Stimulated activated CD8-positive, alpha-beta memory T cell treated with anti-CD3 and anti-CD28 coated beads, Interleukin-4, amount 100 ng/mL, for 1 hour (primary cell): ENCODE measurements around the gene MYO3B.

Experiments used
- DNase-seq, 2 donors: peaks; one replicate each; pipeline ENCODE4 v3.0.0-alpha.2; 2020; ENCODE audit warnings: low read depth in 2 of 2, low spot score in 1 of 2

Gene MYO3B

DNA sequence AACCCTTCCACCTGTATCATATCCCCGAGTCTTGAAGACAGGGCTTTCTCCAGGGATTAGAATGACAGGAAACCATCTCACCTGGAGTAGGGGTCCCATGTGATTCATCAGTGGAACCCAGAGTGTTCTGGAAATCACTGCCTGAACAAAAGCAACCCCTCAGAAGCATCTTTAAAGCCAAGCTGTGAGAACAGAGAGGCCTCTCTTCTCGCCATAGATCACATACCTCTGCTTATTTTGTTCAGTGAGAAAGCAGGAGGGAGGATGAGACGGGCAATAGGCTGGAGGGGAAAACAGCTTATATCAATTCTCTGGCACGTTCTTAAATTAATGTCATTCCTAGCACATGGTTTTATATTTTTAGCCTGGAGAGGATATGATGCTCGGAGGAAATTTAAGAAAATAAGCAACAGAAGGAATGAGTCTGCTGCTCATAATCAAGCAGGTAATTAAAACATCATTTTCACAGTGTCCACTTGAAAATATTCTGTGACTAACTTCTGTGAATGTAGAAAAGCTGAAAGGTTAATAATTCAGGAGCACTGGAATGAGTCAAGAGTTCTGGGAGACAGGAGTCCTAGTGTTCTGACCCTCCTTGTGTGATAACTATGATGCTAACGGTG lies 323.6 kb downstream of the MYO3B start:
- DNase-seq: no peak

DNA sequence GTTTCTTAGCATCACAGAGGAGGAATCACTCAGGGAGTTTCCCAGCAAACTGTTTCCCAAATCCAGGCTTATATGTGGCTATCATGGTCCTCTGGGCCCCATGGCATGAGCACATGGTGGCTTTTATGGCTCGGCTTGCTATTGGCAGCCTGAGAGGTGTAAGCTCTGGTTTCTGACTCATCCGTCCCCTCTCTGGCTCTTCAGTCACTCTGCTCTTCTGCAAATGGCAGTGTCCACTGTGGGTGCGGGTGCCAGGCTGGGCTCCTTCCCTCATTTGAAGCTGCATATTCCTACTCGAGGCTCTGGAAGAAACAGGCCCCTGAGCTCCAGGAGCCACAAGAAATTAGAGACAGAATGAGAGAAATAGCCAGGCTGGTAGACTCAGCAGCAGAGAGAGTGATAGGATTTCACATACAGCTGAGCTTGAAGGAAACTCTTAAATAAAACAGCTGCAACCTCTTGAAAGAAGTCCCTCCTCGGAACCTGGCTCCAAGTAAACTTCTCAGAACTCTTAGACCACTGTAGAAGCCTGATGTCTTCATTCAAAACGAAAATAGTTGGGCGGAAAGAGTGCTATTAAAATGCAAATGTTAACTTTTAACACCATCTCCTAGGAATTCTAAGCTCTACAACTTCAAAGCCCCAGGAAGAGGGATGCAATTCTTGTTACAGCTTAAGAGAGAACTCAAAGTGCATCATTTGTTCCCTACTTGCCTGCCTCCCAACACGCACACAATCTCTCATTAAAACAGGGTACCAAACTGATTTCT lies 324.6 kb downstream of the MYO3B start:
- DNase-seq: no peak

DNA sequence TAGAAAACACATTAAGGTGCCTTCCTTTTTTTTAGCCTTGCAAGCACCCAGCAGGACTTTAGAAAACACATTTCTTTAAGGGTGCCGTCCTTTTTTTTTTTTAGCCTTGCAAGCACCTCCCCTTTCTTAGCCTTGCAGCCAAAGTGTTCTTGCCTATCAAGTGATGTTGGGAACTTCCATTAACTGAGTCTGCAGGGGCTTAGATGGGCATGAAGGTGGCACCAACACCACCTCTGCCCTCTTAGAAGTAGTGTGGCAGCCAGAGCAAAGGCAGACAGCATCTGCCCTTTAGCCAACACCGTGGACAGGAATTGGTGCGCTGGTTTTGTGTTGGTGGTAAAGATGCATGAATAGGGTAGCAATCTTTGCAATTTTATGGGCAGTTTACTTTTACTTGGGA lies 325.6 kb downstream of the MYO3B start:
- DNase-seq: no peak

DNA sequence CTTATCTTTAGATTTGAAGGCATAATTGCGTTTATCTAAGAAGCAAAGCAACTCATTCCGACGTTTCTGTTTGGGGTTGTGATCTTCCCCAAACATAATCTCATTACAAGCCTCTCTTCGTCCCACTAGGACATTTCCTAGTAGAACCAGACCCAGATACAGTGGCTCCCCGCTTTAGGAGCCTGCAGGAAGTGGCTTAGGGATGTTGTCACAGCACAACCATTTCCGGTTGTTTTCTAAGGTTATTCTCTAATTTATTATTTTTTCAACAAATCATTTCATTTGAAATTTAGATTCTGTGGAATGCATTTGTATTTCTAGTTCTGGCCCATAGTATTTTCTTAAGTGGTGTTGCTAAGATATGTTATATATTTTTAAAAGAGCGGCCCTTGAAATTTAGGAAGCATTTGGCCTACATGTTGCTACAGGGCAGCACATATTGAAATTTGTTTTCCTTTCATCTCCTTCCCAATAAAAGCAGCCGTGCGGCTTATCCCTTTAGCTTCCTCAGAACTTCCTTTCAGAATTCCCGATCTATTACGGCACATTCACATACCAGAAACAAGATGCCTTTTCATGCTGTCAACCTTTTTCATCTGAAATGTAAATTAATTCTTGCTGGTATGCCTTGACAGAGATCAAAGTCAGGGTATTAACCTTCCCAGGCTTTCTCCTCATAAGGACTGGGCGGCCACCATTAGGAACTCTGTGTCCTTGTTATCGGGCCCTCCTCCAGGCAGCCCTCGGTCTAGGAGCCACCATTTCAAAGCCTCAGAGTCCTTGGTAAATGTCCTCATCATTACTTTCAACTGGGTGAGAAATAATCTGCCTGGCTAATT lies 326.2 kb downstream of the MYO3B start:
- DNase-seq: no peak

DNA sequence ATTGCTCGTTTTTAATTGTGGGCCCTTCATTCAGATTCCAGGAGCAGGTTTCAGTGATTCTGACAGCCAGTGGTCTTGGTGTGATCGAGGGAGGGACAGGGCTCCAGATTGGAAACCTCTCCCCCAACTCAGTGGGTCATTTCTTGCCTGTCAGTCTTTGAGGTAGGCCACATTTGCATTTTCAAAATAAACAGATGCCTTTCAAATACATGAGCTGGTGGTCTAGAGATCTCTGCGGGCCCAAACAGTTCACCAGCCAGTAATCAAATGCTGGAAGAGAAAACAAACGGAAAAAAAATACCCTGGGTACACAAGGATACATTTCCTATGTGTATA lies 326.8 kb downstream of the MYO3B start:
- DNase-seq: no peak

DNA sequence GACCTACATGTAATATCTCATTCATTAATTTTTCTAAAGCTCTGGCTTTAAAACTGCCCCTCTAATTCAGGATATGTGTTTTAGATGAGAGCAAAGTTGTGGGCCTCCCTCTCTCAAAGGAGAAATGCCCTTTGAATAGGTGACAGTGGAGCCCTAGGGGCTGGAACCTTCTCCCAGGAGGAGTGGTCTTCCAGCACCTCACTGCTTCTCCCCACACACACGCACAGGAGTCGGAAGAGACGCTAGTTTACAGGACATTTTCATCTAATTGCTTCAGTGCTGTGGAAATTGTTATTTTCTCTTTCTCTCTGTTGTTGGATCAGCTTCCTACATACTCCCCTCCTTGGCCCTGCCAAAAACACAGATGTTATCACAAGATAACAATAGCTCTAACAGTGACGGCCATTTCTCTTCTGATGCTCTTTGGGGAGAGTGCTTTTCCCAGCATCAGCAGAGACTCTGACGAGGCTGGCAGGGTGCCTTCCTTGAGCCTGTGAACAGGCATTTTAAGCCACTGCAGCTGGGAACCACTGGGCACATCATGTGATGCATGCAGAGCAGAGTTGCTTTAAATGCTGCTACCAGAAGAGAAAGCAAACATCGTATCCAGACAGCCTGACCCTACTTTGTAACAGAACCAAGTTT lies 327.8 kb downstream of the MYO3B start:
- no peak for DNase-seq

DNA sequence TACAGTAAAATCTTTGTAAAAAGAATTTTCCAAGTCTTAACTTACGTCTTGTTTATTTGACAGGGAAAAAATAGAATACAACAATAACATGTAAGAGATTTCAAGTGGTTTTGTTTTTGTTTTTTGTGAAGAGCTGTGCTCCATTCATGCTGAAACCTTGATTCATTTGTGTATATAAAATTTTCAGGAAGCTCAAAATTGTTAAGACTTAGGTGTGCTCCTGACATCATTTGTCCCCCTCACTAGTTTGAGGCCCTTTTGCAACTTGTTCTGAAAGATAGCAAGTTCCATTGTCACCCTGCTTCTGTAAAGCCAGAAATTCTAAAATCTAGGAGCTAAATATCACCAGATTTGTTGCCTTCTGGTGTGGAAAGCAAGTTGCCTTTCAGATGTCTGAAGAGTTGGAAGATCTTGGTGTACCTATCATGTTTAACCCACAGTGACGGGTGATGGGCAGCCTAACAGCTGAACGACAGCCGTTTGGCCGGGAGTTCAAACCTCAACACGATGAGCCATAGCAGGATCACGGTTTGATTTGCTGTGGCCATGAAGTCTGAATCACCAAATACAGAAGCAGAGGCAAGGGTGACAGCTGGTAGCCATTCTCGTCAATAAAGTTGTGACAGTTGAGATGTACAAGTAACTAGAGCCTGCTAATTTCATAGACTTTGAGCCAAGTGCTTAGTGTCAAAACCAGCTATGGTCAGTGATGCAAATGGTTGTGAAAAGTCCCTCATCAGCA lies 331.7 kb downstream of the MYO3B start:
- no peak for DNase-seq

DNA sequence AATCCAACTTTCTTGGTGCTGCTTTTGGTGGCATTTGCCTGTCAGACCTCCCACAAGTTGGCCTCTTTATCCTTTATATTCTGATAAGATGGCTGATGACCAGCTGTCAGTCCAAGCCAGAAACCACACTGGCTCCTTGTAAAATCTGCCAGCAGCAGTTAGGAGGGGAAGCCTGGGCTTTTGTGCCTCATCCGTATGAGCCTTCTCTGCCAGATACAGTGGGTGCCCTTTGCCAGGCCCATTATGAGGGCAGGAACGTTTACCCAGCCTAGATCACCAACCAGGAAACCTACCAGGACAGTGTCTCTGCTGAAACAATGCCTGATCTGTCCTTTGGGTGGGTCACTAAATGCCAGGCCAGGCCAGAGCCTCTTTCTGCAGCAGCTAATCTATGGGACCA lies 334.3 kb downstream of the MYO3B start:
- DNase-seq: no peak

DNA sequence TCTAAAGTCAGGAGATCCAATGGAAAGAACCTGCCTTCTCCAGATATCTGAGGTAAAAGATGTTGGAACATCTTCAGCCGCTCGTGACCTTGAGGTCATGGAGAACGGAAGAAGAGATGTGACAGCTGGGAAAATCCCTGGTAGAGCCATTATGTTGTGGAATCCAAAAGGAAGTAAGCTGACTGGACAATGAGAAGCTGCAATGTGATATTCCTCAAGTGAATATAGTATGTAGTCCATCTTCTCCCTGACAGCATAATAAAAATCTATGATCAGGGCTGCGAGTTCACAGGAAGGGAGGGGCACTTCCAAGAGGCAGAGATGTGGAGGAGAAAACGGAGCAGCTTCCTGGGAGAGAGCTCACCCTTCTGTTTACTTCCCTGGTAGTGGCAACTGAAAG lies 336.2 kb downstream of the MYO3B start:
- DNase-seq: no peak

DNA sequence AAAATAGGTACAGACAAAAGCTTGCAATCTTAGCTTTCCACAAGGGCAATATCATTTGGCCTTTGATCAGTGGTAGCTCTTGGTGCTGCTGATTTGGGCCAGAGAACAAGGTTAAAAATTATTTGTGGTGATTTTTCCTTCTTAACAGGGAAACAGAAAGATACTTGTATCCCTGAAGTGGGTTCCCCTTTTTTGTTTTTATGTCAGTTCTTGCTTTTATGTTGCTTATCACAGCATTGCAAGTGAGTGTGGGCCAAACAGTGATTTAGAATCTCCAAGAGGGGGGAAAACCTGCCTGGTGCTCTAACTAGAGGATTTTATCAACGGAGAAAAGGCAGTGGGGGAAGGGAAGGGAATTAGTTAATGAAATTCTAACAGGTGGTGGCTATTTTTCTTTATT lies 339.6 kb downstream of the MYO3B start:
- DNase-seq: no peak

DNA sequence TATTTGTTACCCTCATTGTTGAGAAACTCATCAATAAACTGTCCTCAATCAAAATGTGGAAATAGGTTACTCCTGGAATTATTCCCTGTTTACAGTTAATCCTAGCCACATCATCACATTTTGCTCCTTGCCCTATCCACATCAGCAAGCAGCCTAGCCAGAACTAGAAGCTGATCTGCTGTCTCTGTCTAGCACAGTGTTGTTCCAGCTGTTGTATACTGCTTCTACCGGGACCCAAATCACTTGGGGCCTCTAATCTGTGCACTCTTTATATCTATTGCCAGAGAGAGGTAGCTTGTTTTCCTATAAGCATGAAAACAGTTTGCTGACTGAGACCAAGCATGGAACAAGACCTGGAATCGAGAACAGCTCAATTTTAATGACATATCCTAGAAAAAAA lies 341.0 kb downstream of the MYO3B start:
- no peak for DNase-seq

DNA sequence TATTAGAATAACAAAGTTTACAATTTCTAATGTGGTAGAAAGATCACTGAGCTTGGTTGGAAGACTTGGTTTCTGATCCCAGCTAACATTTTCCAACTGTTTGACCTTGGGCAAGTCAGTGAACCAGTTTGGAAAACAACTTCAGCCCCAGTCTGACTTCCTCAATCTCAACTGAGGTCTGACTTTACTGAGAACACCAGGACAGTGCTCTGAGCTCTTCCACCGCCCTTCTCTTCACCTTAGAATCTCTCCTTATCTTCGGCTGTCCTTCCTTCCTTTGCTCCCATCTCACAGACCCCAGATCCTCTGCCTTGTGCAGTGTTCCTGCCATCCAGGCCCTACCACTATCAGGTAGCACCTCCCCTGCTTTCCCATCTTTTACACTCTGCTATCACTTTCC lies 343.4 kb downstream of the MYO3B start:
- no peak for DNase-seq

DNA sequence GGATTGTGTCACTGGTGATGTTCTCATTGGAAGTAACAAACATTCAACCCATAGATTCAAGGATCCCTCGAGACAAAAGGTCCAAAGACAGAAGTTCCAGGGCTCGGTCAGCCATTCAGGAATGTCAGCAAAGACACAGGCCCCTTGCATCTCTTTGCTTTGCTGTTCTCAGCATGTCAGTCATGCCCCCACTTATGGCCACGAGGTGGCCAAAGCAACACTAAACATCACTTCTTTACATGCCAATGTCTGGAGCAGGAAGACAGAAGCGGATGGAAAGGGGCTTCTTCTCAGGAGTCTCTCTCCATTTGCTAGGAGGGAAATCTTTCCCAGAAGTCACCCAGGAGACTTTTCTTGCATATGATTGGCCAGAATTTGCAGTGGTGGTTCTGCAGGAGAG lies 345.6 kb downstream of the MYO3B start:
- DNase-seq: no peak

DNA sequence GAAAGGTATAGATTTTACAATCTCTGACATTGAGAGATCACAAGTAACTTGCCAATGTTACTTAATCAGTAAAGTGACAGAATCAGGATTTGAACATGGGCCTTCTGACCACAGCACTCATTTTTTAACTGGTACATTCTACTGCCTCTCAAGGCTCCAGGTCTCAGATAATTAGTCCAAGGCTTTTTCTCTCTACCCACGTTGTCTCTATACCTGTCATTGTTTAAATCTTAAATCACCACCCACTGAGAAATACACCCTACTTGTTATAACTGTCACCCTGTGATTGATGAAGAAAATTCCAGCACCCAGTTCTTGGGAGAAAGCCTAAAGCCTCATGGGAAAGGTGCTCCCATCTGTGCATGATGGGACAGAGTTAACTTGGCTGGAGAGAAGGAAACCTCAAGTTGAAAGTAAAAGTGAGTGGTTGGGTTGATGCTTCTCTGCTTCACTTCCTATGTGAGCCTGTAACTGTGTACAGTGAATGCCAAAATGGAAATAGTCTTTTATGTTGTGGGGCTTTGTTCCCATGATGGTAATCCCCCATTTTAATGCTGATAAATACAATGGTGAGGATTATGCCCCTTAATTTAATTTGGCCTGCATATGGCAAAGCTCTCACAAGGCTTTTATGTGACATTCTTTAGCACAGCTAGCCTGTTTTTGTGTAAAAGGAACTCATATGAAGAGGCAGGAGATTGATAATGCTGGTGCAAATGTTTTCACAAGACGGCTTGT lies 347.1 kb downstream of the MYO3B start:
- DNase-seq: no peak

DNA sequence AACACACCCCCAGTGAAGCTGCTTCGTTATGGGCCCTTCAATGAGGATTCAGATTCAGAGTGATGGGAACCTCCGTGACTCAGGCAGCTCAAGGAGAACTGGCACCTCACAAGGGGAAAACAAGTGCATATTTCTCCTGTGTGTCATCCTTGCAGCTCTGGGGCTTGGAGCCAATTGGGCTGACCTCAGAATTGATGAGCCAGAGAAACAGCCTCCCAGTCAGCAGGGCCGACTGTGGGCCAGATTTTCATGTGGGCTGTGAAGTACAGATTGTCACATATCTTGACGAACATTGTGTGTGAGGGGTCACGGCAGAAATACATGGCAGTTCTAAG lies 347.6 kb downstream of the MYO3B start:
- DNase-seq: no peak

DNA sequence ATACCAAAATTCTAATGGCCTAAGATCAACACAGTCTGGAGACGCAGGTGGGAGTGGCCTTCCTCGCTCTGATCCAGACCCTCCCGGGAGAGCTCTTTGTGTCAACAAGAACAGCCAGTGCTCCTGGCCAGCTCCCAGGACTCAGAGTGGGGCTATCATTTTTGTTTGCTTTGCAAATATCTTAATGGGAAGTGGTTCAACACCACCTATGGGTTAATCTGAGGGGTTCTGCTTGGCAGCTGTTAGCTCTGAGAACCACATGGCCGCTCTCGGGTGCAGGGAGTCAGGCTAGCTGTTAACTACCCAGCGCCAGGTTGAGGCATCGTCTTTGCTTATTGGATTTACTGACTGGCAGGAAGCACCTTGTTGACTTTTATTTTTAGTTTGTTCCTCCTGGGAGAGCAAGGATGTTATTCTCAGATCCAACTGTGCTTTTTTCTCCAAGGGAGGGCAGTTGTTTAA lies 352.4 kb downstream of the MYO3B start:
- no peak for DNase-seq

DNA sequence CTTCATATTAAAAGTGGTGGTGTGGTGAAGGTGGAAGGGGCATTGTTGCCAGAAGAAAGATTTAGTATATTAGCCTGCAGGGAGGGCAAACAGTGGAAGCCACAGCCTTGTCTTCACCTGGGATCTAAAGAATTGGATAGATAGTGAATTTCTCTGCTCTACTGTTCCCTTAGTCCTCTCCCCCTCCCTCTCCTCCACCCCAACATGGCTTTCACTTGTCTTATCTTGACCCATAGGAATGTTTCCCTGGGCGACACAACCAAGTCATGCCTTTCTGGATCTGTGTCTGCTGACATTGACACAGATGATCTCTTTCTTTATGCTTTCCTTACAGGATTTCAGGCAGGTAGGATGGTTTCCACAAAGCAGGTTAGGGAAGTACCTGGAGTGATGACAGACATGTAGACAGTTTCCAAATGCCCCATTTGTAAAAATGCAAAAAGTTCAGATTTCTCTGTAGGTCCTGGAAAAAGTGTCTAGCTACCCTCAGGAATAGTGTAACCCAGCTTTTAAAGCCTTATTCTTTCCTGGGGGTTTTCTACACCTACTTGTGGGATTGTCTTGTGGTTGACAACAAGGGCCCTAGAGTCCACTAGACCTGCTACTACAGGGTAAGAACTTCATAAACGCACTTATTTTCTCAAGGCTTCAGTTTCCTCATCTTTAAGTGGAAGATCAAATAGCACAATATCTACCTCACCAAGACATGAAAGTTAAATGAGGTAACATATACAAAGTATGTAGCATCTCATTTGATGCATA lies 353.0 kb downstream of the MYO3B start:
- no peak for DNase-seq

DNA sequence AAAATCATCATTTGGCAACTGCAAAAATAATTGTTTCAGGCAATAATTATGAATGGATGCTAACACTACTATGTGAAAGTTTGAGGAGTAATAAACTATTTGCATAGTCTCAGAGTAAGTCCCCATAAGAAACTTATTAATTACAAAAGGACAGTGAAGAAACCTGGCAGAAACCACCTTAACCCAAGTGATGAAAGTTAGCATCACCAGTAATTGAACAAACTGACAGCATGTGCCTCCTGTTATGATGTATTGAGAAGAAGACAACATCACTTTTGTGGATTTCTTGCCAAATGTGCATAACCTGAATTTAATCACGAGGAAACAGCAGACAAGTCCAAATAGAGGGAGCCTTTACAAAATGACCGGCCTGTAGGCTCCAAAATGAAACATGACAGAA lies 353.9 kb downstream of the MYO3B start:
- no peak for DNase-seq

DNA sequence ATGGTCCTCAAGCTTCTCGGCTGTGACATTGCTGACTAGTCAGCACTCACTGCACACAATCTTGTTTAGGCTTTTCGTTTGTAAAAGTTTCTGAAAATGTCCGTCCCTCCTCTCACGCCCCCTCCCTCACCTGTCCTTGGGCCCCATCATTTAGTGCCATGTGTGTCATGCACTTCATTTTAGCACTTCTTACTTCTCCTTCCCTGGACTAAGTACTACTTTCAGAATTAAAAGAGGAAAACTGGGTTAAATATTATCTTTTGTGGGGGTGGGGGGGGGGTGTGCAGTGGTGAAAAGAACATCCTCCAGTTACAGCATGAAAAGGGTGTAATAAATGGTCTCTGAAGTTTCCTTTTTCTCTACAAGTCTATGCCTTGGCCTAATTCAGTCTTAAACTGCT lies 355.2 kb downstream of the MYO3B start:
- DNase-seq: no peak

DNA sequence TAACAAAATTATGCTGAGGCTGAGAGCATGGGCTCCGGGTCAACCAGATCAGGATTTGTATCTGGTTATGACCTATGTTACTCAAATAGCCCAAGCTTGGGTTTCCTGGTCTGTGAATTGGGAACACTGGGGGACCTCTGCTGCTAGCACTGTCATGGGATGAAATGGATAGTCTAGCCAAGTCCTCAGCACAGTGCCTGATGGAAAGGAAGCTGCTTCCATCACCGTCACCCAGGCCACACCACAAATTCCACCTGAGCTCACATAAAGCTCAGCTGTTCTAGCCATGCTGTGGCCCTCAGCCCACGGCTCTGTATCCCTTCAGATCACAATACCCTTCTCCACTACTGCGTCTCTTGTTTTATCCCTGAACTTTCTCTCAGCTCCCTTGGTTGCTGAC lies 357.6 kb downstream of the MYO3B start:
- DNase-seq: no peak
